ENCODE data around the gene FYN. TPM values are rescaled to one million over a fixed set of nuclear protein-coding genes. Genes with fewer than 3 reads are reported as not detected.

FYN gene
- polyA plus RNA-seq, 2 of the 4 experiments (the other 2 are of a cell fraction) = 3.5 to 3.7 TPM

- 75% methylated on average over 7 of the region's 7 CpGs for WGBS (ENCODE audit: missing lambda C conversion rate)
- H3K9me3 ChIP-seq = no peaks in the 10 kb centered on the region
- ChIA-PET CTCF (no interaction called here), POLR2A (no interaction called here)
- no peak for ATAC-seq
- H3K4me3 ChIP-seq = no peak overlapping the region
- no peak for DNase-seq (ENCODE audit: low read depth in 1 of 2, low spot score in 1 of 2)
- H3K4me1 ChIP-seq = no peaks in the 10 kb centered on the region
- H3K4me2 ChIP-seq = no peak overlapping the region
- no peak for FAIRE-seq
- TF ChIP-seq SMC3 (IDR thresholded peaks at IDR 0.05) = no peak
- no peak for TF ChIP-seq BHLHE40 (IDR thresholded peaks at IDR 0.05; ENCODE audit: low read depth, low read length)
- TF ChIP-seq PHF8 (IDR thresholded peaks at IDR 0.05; ENCODE audit: borderline replicate concordance, low read depth) = no peak
- no peak for TF ChIP-seq REST (IDR thresholded peaks at IDR 0.05)
- TF ChIP-seq RCOR1 (IDR thresholded peaks at IDR 0.05; ENCODE audit: low read depth, low read length) = no peak
- no peak for TF ChIP-seq HMGXB4 (CRISPR knock-in tag; IDR thresholded peaks at IDR 0.05; ENCODE audit: borderline replicate concordance)
- no peak for TF ChIP-seq ZSCAN20 (CRISPR knock-in tag; IDR thresholded peaks at IDR 0.05)
- no peak overlapping the region for H3K27ac ChIP-seq
Measured at GRCh38 chr6:111920578-111920977, 47.3 kb upstream of the FYN start.

GRCh38 chr6:111918825-111919224 lies 45.6 kb upstream of the FYN start:
- Histone ChIP-seq H3K27ac (no peak overlapping the region), H3K4me1 (no peaks in the 10 kb centered on the region), H3K4me3 (no peak overlapping the region), H3K4me2 (no peak overlapping the region), H3K9me3 (no peaks in the 10 kb centered on the region)
- DNase-seq (ENCODE audit: low read depth in 1 of 2, low spot score in 1 of 2) (no peak), ATAC-seq (no peak), FAIRE-seq (no peak)
- WGBS (ENCODE audit: missing lambda C conversion rate) = 83% methylated on average over 2 of the region's 5 CpGs
- ChIA-PET CTCF (no interaction called here), POLR2A (no interaction called here)
- no peak for TF ChIP-seq CBX2 (IDR thresholded peaks at IDR 0.05; ENCODE audit: borderline replicate concordance, low read depth)
- no peak for TF ChIP-seq EHMT2 (IDR thresholded peaks at IDR 0.05; ENCODE audit: low read depth)
- no peak for TF ChIP-seq HMGXB4 (CRISPR knock-in tag; IDR thresholded peaks at IDR 0.05; ENCODE audit: borderline replicate concordance)
- TF ChIP-seq USF2 (IDR thresholded peaks at IDR 0.05) = no peak
- TF ChIP-seq ELK1 (IDR thresholded peaks at IDR 0.05; ENCODE audit: low read depth, low read length) = no peak
- TF ChIP-seq RARB (CRISPR knock-in tag; IDR thresholded peaks at IDR 0.05) = no peak

- Histone ChIP-seq H3K4me3 (no peak overlapping the region), H3K4me2 (no peak overlapping the region), H3K27ac (no peak overlapping the region), H3K9me3 (no peaks in the 10 kb centered on the region), H3K4me1 (no peaks in the 10 kb centered on the region)
- ATAC-seq (no peak), FAIRE-seq (no peak), DNase-seq (ENCODE audit: low read depth in 1 of 2, low spot score in 1 of 2) (no peak)
- ChIA-PET CTCF (no interaction called here), POLR2A (no interaction called here)
- TF ChIP-seq REST (IDR thresholded peaks at IDR 0.05) = no peak
- TF ChIP-seq PBX3 (IDR thresholded peaks at IDR 0.05) = no peak
- TF ChIP-seq ZFP36 (IDR thresholded peaks at IDR 0.05; ENCODE audit: borderline replicate concordance, partially characterized antibody) = no peak
- no peak for TF ChIP-seq ZC3H11A (IDR thresholded peaks at IDR 0.05)
- no peak for TF ChIP-seq NFE2L2 (conservative IDR thresholded peaks at IDR 0.05; ENCODE audit: low read length)
- no peak for TF ChIP-seq SREBF2 (IDR thresholded peaks at IDR 0.05)
- TF ChIP-seq ZSCAN20 (CRISPR knock-in tag; IDR thresholded peaks at IDR 0.05) = no peak
Measured at GRCh38 chr6:111916747-111917146, 43.5 kb upstream of the FYN start.
